Measurements from ENCODE around the gene GNG14. TPM values are rescaled to one million over a fixed set of nuclear protein-coding genes. Genes with fewer than 3 reads are reported as not detected.

GNG14 gene
- total and polyA plus RNA-seq, 2 of the 13 experiments (the other 11 are each of a cell fraction or from before 2014, with no cell fraction given): not detected

DNA sequence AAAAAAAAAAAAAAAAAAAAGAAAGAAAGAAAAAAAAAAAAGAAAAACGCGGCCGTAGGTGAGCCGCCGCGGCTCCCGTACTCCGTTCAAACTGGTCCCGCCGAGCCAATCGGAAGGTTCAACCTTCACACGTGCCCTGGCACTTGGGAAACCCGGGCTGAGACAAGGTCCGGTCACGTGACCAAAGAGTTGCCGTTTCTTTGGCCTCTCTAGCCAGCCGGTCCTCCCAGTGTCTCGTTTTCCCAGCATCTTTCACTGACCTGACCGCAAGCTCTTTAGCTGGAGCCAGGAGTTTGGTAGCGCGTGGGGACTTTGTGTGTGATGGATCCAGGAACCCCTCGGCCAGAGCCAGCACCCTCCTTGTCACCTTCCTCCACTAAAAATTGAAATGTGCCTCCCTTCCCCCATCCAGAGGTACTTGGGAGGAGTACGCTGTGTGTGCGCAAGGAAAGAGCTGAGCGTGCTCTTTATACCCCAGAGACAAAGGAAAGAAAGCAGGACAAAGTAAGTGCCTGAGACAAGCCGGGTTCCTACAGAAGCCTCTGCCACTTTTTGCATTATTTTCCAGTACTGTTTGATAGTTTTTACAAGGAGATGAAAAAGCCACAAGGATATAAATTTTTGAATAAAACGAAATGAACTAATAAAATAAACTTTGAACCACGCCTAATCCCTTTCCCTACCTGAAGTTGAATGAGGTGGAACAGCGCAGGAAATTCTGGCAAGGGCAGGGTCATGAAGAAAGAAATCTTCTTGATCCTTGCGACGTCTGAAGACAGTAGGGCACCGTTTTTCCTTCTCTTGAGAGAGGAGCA, 35.0 kb downstream of the GNG14 start (continued):
- no peak for TF ChIP-seq ZSCAN30 (CRISPR knock-in tag; IDR thresholded peaks at IDR 0.05)
- no peak for TF ChIP-seq KLF15 (CRISPR knock-in tag; IDR thresholded peaks at IDR 0.05; ENCODE audit: borderline replicate concordance)
- no peak for TF ChIP-seq ZNF563 (CRISPR knock-in tag; IDR thresholded peaks at IDR 0.05)
- peak; percentile 82 for TF ChIP-seq NR2C2 (CRISPR knock-in tag; IDR thresholded peaks at IDR 0.05; ENCODE audit: borderline replicate concordance)
- TF ChIP-seq, protein P1, sequence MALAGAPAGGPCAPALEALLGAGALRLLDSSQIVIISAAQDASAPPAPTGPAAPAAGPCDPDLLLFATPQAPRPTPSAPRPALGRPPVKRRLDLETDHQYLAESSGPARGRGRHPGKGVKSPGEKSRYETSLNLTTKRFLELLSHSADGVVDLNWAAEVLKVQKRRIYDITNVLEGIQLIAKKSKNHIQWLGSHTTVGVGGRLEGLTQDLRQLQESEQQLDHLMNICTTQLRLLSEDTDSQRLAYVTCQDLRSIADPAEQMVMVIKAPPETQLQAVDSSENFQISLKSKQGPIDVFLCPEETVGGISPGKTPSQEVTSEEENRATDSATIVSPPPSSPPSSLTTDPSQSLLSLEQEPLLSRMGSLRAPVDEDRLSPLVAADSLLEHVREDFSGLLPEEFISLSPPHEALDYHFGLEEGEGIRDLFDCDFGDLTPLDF (CRISPR knock-in tag; IDR thresholded peaks at IDR 0.05): peak; percentile 48
- TF ChIP-seq ZNF160 (CRISPR knock-in tag; IDR thresholded peaks at IDR 0.05): no peak
- TF ChIP-seq CENPX (CRISPR knock-in tag; IDR thresholded peaks at IDR 0.05): no peak
- TF ChIP-seq, protein P2, sequence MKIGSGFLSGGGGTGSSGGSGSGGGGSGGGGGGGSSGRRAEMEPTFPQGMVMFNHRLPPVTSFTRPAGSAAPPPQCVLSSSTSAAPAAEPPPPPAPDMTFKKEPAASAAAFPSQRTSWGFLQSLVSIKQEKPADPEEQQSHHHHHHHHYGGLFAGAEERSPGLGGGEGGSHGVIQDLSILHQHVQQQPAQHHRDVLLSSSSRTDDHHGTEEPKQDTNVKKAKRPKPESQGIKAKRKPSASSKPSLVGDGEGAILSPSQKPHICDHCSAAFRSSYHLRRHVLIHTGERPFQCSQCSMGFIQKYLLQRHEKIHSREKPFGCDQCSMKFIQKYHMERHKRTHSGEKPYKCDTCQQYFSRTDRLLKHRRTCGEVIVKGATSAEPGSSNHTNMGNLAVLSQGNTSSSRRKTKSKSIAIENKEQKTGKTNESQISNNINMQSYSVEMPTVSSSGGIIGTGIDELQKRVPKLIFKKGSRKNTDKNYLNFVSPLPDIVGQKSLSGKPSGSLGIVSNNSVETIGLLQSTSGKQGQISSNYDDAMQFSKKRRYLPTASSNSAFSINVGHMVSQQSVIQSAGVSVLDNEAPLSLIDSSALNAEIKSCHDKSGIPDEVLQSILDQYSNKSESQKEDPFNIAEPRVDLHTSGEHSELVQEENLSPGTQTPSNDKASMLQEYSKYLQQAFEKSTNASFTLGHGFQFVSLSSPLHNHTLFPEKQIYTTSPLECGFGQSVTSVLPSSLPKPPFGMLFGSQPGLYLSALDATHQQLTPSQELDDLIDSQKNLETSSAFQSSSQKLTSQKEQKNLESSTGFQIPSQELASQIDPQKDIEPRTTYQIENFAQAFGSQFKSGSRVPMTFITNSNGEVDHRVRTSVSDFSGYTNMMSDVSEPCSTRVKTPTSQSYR (CRISPR knock-in tag; IDR thresholded peaks at IDR 0.05; ENCODE audit: borderline replicate concordance): peak; percentile 52; the same call in 1 of the 2 replicates
- TF ChIP-seq SRSF1 (optimal IDR thresholded peaks at IDR 0.05; ENCODE audit: low read depth, low read length): no peak
- TF ChIP-seq FIP1L1 (IDR thresholded peaks at IDR 0.05; ENCODE audit: borderline replicate concordance, insufficient read depth, low read depth, low read length): no peak
- TF ChIP-seq EEA1 (CRISPR knock-in tag; IDR thresholded peaks at IDR 0.05; ENCODE audit: borderline replicate concordance): no peak
- peak; percentile 68; the same call in 1 of the 2 replicates for TF ChIP-seq KMT2B (CRISPR knock-in tag; IDR thresholded peaks at IDR 0.05)
- no peak for TF ChIP-seq ZNF646 (CRISPR knock-in tag; IDR thresholded peaks at IDR 0.05)
- TF ChIP-seq MBD4 (IDR thresholded peaks at IDR 0.05; ENCODE audit: borderline replicate concordance, low read length): no peak
- 0 out of 2 replicates have a peak, but pooled peaks have one; percentile 18 for TF ChIP-seq ZNF275 (CRISPR knock-in tag; IDR thresholded peaks at IDR 0.05; ENCODE audit: borderline replicate concordance)
- no peak for TF ChIP-seq ZKSCAN8 (CRISPR knock-in tag; IDR thresholded peaks at IDR 0.05; ENCODE audit: borderline replicate concordance)
